Measurements from ENCODE around the gene NRXN3. TPM values are rescaled to one million over a fixed set of nuclear protein-coding genes. Genes with fewer than 3 reads are reported as not detected.

The NRXN3 gene
- total and polyA plus RNA-seq, 4 donors = 1.5 to 16.6 (median 7.7) TPM

DNA sequence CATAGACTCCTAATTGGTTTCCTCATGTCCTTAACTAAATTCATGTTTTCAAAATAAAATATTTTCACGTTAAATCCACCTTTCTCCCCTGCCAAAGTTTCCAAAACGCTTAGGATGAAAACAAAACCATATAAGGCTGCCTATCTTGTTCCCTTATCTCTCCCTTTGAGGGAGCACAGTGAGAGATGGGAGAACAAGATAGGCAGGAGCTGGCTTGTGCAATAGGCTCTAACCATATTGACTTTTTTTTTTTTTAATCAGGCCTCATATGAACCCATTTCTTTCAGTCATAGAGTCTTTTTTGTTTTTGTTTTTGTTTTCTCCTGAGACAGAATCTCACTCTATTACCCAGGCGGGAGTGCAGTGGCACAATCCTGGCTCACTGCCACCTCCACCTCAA lies 184.9 kb downstream of the NRXN3 start:
- H3K27ac ChIP-seq (ENCODE audit: low read depth in 1 of 2, low read length in 2 of 2) = no peak overlapping the region
- H3K36me3 ChIP-seq (ENCODE audit: control insufficient read depth in 1 of 2, insufficient read depth in 2 of 2, low read length in 1 of 2) = no peaks in the 10 kb centered on the region
- no peaks in the 10 kb centered on the region for H3K4me1 ChIP-seq (ENCODE audit: control insufficient read depth in 1 of 2, insufficient read depth in 2 of 2, low read length in 2 of 2)
- WGBS, 2 donors = 61 to 68% methylated on average over 3 of the region's 3 CpGs
- H3K9me3 ChIP-seq (ENCODE audit: control insufficient read depth, low read length) = peaks cover 2% of the 10 kb centered on the region
- intact Hi-C loops (cut with DNase I) = no loop called here
- ATAC-seq (ENCODE audit: low FRiP score) (no peak), DNase-seq (no peak)
- H3K4me3 ChIP-seq (ENCODE audit: low read length in 2 of 2) = no peak overlapping the region
- no peaks in the 10 kb centered on the region for H3K27me3 ChIP-seq (ENCODE audit: control insufficient read depth in 1 of 2, insufficient read depth in 2 of 2, low read length in 1 of 2)

DNA sequence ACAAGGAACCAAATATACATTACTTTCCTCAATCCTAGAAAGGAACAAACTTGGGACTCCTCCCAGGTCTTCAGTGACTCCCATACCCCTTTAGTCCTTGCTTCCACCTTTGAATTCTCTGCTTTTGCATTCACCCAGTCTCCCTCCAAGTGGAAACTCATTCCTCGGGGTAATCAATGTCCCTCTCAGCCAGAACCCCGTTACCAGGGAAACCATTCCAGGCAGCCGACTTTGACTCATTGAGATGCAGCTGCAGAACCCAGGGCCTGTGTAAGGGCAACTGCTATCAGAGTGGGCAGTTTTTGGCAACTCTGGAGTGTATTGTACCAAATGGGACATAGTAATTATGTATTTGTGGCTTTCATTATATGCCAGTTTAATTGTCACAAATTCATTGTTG lies 186.2 kb downstream of the NRXN3 start:
- DNase-seq (no peak), ATAC-seq (ENCODE audit: low FRiP score) (no peak)
- Histone ChIP-seq H3K4me1 (ENCODE audit: control insufficient read depth in 1 of 2, insufficient read depth in 2 of 2, low read length in 2 of 2) (no peaks in the 10 kb centered on the region), H3K36me3 (ENCODE audit: control insufficient read depth in 1 of 2, insufficient read depth in 2 of 2, low read length in 1 of 2) (no peaks in the 10 kb centered on the region), H3K4me3 (ENCODE audit: low read length in 2 of 2) (no peak overlapping the region), H3K27me3 (ENCODE audit: control insufficient read depth in 1 of 2, insufficient read depth in 2 of 2, low read length in 1 of 2) (no peaks in the 10 kb centered on the region), H3K9me3 (ENCODE audit: control insufficient read depth, low read length) (peaks cover 2% of the 10 kb centered on the region), H3K27ac (ENCODE audit: low read depth in 1 of 2, low read length in 2 of 2) (no peak overlapping the region)
- intact Hi-C loops (cut with DNase I) = no loop called here
- 23 to 29% methylated on average over 3 of the region's 3 CpGs for WGBS, 2 donors

GRCh38 chr14:78358591-78358990 lies 188.4 kb downstream of the NRXN3 start:
- 52 to 57% methylated on average over 4 of the region's 4 CpGs for whole genome bisulfite sequencing, 2 donors
- intact Hi-C loops (cut with DNase I) = no loop called here
- peaks cover 2% of the 10 kb centered on the region for H3K9me3 ChIP-seq (ENCODE audit: control insufficient read depth, low read length)

DNA sequence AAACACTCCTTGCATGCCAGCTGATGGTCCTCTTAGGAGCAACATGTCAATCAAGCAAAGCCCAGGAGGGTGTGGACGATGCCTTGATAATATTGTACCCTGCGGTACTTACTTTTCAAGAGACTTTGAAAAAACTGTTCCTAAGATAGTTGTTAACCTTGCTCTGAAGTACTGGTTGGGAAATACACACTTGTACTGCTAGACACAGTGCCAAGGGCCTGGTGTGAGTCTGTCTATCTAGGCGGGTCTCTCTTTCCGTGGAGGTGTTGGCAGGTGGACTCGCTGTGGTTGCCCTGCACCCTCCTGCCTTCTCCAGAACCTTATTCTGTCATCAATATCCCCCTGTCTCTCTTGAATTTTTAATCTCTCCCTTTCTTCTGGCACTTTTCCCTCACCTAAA lies 189.4 kb downstream of the NRXN3 start:
- 72 to 77% methylated on average over 5 of the region's 5 CpGs for WGBS, 2 donors
- Histone ChIP-seq H3K27ac (ENCODE audit: low read depth in 1 of 2, low read length in 2 of 2) (no peak overlapping the region), H3K27me3 (ENCODE audit: control insufficient read depth in 1 of 2, insufficient read depth in 2 of 2, low read length in 1 of 2) (no peaks in the 10 kb centered on the region), H3K4me1 (ENCODE audit: control insufficient read depth in 1 of 2, insufficient read depth in 2 of 2, low read length in 2 of 2) (no peaks in the 10 kb centered on the region), H3K4me3 (ENCODE audit: low read length in 2 of 2) (no peak overlapping the region), H3K36me3 (ENCODE audit: control insufficient read depth in 1 of 2, insufficient read depth in 2 of 2, low read length in 1 of 2) (no peaks in the 10 kb centered on the region), H3K9me3 (ENCODE audit: control insufficient read depth, low read length) (peaks cover 2% of the 10 kb centered on the region)
- no peak for DNase-seq
- intact Hi-C loops (cut with DNase I) = no loop called here
- ATAC-seq (ENCODE audit: low FRiP score) = no peak

More at GRCh38 chr14:78358591-78358990, 188.4 kb downstream of the NRXN3 start:
- DNase-seq (no peak), ATAC-seq (ENCODE audit: low FRiP score) (no peak)
- Histone ChIP-seq H3K27ac (ENCODE audit: low read depth in 1 of 2, low read length in 2 of 2) (no peak overlapping the region), H3K4me1 (ENCODE audit: control insufficient read depth in 1 of 2, insufficient read depth in 2 of 2, low read length in 2 of 2) (no peaks in the 10 kb centered on the region), H3K36me3 (ENCODE audit: control insufficient read depth in 1 of 2, insufficient read depth in 2 of 2, low read length in 1 of 2) (no peaks in the 10 kb centered on the region), H3K27me3 (ENCODE audit: control insufficient read depth in 1 of 2, insufficient read depth in 2 of 2, low read length in 1 of 2) (no peaks in the 10 kb centered on the region), H3K4me3 (ENCODE audit: low read length in 2 of 2) (no peak overlapping the region)

DNA sequence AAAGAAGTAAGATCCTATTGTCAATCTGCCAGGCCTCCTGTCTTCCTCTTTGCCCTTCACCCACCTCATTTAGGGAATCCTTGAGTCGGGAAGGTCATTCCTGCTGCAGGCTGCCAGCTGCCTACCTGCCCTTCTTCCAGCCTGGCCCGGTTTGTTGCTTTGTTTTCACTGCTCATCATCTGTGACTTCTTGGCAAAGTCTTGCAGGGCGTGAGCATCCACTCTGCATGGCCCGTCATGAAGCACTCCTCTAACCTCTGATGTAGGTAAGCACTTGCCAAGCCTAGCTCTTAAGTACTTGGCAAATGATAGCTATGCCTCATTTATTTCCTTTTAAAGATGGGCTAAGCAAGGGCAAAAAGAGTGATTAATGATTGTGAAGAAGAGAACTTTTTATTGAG lies 192.8 kb downstream of the NRXN3 start:
- WGBS, 2 donors = 76 to 81% methylated on average over 4 of the region's 4 CpGs
- DNase-seq (no peak), ATAC-seq (ENCODE audit: low FRiP score) (no peak)
- Histone ChIP-seq H3K4me3 (ENCODE audit: low read length in 2 of 2) (no peak overlapping the region), H3K4me1 (ENCODE audit: control insufficient read depth in 1 of 2, insufficient read depth in 2 of 2, low read length in 2 of 2) (no peaks in the 10 kb centered on the region), H3K27ac (ENCODE audit: low read depth in 1 of 2, low read length in 2 of 2) (no peak overlapping the region), H3K27me3 (ENCODE audit: control insufficient read depth in 1 of 2, insufficient read depth in 2 of 2, low read length in 1 of 2) (no peaks in the 10 kb centered on the region), H3K36me3 (ENCODE audit: control insufficient read depth in 1 of 2, insufficient read depth in 2 of 2, low read length in 1 of 2) (no peaks in the 10 kb centered on the region), H3K9me3 (ENCODE audit: control insufficient read depth, low read length) (peaks cover 2% of the 10 kb centered on the region)
- intact Hi-C loops (cut with DNase I) = no loop called here

- ATAC-seq (ENCODE audit: low FRiP score) (no peak), DNase-seq (no peak)
- H3K36me3 ChIP-seq (ENCODE audit: control insufficient read depth in 1 of 2, insufficient read depth in 2 of 2, low read length in 1 of 2) = no peaks in the 10 kb centered on the region
- no peak overlapping the region for H3K4me3 ChIP-seq (ENCODE audit: low read length in 2 of 2)
- intact Hi-C loops (cut with DNase I) = no loop called here
- H3K4me1 ChIP-seq (ENCODE audit: control insufficient read depth in 1 of 2, insufficient read depth in 2 of 2, low read length in 2 of 2) = no peaks in the 10 kb centered on the region
- no peaks in the 10 kb centered on the region for H3K27me3 ChIP-seq (ENCODE audit: control insufficient read depth in 1 of 2, insufficient read depth in 2 of 2, low read length in 1 of 2)
- no peak overlapping the region for H3K27ac ChIP-seq (ENCODE audit: low read depth in 1 of 2, low read length in 2 of 2)
- no peaks in the 10 kb centered on the region for H3K9me3 ChIP-seq (ENCODE audit: control insufficient read depth, low read length)
These were observed 197.2 kb downstream of the NRXN3 start for GRCh38 chr14:78367355-78367754.

DNA sequence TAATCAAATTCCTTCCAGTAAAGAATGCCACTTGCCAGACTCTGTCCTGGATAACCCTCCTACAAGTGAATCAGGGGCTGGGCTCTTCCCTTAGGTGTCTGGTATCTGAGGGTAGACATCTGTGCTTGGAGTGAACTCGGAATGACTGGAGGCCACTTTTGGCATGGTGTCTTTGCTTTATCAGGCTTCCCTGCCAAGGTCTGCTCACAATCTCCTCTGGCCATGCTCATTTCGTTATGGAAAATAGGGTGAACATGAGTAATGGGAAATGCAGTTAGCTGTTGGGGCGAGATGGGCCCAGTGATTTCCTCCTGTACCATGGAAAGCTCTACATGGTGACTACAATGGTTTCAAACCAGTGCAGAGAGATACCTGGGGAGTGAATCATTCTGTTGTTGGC lies 212.9 kb downstream of the NRXN3 start:
- DNase-seq (no peak), ATAC-seq (ENCODE audit: low FRiP score) (no peak)
- Histone ChIP-seq H3K27ac (ENCODE audit: low read depth in 1 of 2, low read length in 2 of 2) (no peak overlapping the region), H3K27me3 (ENCODE audit: control insufficient read depth in 1 of 2, insufficient read depth in 2 of 2, low read length in 1 of 2) (no peaks in the 10 kb centered on the region), H3K4me1 (ENCODE audit: control insufficient read depth in 1 of 2, insufficient read depth in 2 of 2, low read length in 2 of 2) (no peaks in the 10 kb centered on the region), H3K4me3 (ENCODE audit: low read length in 2 of 2) (no peak overlapping the region), H3K9me3 (ENCODE audit: control insufficient read depth, low read length) (no peaks in the 10 kb centered on the region), H3K36me3 (ENCODE audit: control insufficient read depth in 1 of 2, insufficient read depth in 2 of 2, low read length in 1 of 2) (no peaks in the 10 kb centered on the region)
- 62 to 65% methylated on average over 3 of the region's 3 CpGs for WGBS, 2 donors
- intact Hi-C loops (cut with DNase I) = no loop called here

GRCh38 chr14:78398216-78398615 lies 228.0 kb downstream of the NRXN3 start:
- no peaks in the 10 kb centered on the region for H3K27me3 ChIP-seq (ENCODE audit: control insufficient read depth in 1 of 2, insufficient read depth in 2 of 2, low read length in 1 of 2)
- WGBS, 2 donors = 54 to 69% methylated on average over 1 of the region's 1 CpG
- ATAC-seq (ENCODE audit: low FRiP score) = no peak
- intact Hi-C loops (cut with DNase I) = no loop called here
- H3K27ac ChIP-seq (ENCODE audit: low read depth in 1 of 2, low read length in 2 of 2) = no peak overlapping the region
- H3K4me3 ChIP-seq (ENCODE audit: low read length in 2 of 2) = no peak overlapping the region
- H3K4me1 ChIP-seq (ENCODE audit: control insufficient read depth in 1 of 2, insufficient read depth in 2 of 2, low read length in 2 of 2) = no peaks in the 10 kb centered on the region
- DNase-seq = no peak
- peaks cover 1% of the 10 kb centered on the region for H3K9me3 ChIP-seq (ENCODE audit: control insufficient read depth, low read length)
- H3K36me3 ChIP-seq (ENCODE audit: control insufficient read depth in 1 of 2, insufficient read depth in 2 of 2, low read length in 1 of 2) = no peaks in the 10 kb centered on the region

DNA sequence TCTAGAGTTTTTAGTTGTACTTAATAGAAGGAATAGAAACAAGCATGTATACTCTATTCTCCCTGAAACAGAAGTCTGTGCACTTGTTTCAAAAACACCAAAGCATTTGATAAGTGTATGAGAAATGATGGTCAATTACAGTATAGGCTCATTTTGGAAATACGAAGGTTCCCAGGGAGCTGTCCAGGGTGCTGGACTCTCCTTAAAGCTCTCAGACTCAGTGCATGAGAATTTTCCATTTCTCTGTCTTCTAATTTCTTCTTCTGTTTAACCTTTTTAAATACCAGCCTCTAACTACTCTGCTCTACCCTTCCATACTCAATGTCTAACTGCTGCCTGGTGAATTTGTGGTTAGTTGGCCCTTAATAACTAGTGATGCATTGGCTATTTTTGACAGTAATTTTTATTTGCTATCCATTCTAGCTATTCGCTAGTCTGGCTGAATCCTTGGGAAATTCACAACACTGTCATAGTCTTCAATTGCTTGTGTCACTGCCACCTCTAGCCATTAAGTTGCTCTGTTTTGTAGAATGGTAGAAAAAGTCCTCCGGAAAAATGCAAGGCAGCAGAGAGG lies 229.2 kb downstream of the NRXN3 start:
- no peaks in the 10 kb centered on the region for H3K4me1 ChIP-seq (ENCODE audit: control insufficient read depth in 1 of 2, insufficient read depth in 2 of 2, low read length in 2 of 2)
- no peak overlapping the region for H3K4me3 ChIP-seq (ENCODE audit: low read length in 2 of 2)
- H3K36me3 ChIP-seq (ENCODE audit: control insufficient read depth in 1 of 2, insufficient read depth in 2 of 2, low read length in 1 of 2) = no peaks in the 10 kb centered on the region
- no peaks in the 10 kb centered on the region for H3K27me3 ChIP-seq (ENCODE audit: control insufficient read depth in 1 of 2, insufficient read depth in 2 of 2, low read length in 1 of 2)
- intact Hi-C loops (cut with DNase I) = no loop called here
- DNase-seq (no peak), ATAC-seq (ENCODE audit: low FRiP score) (no peak)
- H3K27ac ChIP-seq (ENCODE audit: low read depth in 1 of 2, low read length in 2 of 2) = no peak overlapping the region
- peaks cover 1% of the 10 kb centered on the region for H3K9me3 ChIP-seq (ENCODE audit: control insufficient read depth, low read length)
- WGBS, 2 donors = 50 to 54% methylated on average over 3 of the region's 3 CpGs
